Measurements from ENCODE around the gene ZMIZ1. TPM values are rescaled to one million over a fixed set of nuclear protein-coding genes. Genes with fewer than 3 reads are reported as not detected.

ZMIZ1 gene
- total and polyA plus RNA-seq, 2 experiments from 2014 or later, result 9.2 to 30.9 TPM

GRCh38 chr10:79029478-79030390, 39.0 kb upstream of the ZMIZ1 start:
- no peak overlapping the region for H3K4me3 Mint-ChIP-seq
- Histone ChIP-seq H3K4me3 (no peak overlapping the region), H3K27ac (ENCODE audit: low read depth) (no peak overlapping the region), H2AFZ (no peak overlapping the region), H4K20me1 (replicated peaks; ENCODE audit: insufficient read depth) (no peaks in the 10 kb centered on the region), H3K27me3 (ENCODE audit: insufficient read depth) (no peaks in the 10 kb centered on the region), H3F3A (replicated peaks; ENCODE audit: low read depth) (no peaks in the 10 kb centered on the region), H3K79me2 (replicated peaks; ENCODE audit: insufficient read depth) (no peaks in the 10 kb centered on the region), H3K4me2 (no peak overlapping the region), H3K4me1 (ENCODE audit: insufficient read depth) (no peaks in the 10 kb centered on the region), H3K36me3 (ENCODE audit: insufficient read depth) (no peaks in the 10 kb centered on the region), H3K9me2 (ENCODE audit: insufficient read depth) (no peaks in the 10 kb centered on the region)
- peaks cover 7% of the 10 kb centered on the region for H3K4me1 Mint-ChIP-seq
- H3K36me3 Mint-ChIP-seq (ENCODE audit: low read depth), result no peaks in the 10 kb centered on the region
- no peak for TF ChIP-seq JUNB (IDR thresholded peaks at IDR 0.05; ENCODE audit: unreplicated experiment)
- TF ChIP-seq CREB1 (CRISPR knock-in tag; IDR thresholded peaks at IDR 0.05; ENCODE audit: low read depth), result no peak
- no peak for TF ChIP-seq REST (IDR thresholded peaks at IDR 0.05; ENCODE audit: unreplicated experiment)
- no peak for TF ChIP-seq NANOG (IDR thresholded peaks at IDR 0.05; ENCODE audit: borderline replicate concordance)
- TF ChIP-seq POLR2AphosphoS5 (IDR thresholded peaks at IDR 0.05; ENCODE audit: low read depth), result no peak
- no peak for TF ChIP-seq EZH2phosphoT487 (IDR thresholded peaks at IDR 0.05; ENCODE audit: unreplicated experiment)
- no peak for TF ChIP-seq ZNF462 (CRISPR knock-in tag; IDR thresholded peaks at IDR 0.05)
- no peak for TF ChIP-seq ZNF114 (CRISPR knock-in tag; IDR thresholded peaks at IDR 0.05)
- no peak for TF ChIP-seq ETS1 (IDR thresholded peaks at IDR 0.05)
- no peak for TF ChIP-seq STAT1 (IDR thresholded peaks at IDR 0.05; ENCODE audit: unreplicated experiment)
- TF ChIP-seq EZH2 (IDR thresholded peaks at IDR 0.05; ENCODE audit: low read depth, unreplicated experiment), result no peak
- TF ChIP-seq CTCF (conservative IDR thresholded peaks at IDR 0.05; ENCODE audit: low read depth in 2 of 2), result no peak
- no peak for TF ChIP-seq ZNF331 (CRISPR knock-in tag; IDR thresholded peaks at IDR 0.05; ENCODE audit: low read depth)
- peaks cover 9% of the 10 kb centered on the region for H3K27me3 Mint-ChIP-seq (ENCODE audit: insufficient read depth, low read depth, poor library complexity)
- ATAC-seq (no peak), DNase-seq (ENCODE audit: low spot score) (no peak)
- H3K27ac Mint-ChIP-seq, result no peak overlapping the region
- H3K9me3 Mint-ChIP-seq, result no peaks in the 10 kb centered on the region

Data from GM23338 (cell line).